ENCODE data around the gene NEK1. TPM values are rescaled to one million over a fixed set of nuclear protein-coding genes. Genes with fewer than 3 reads are reported as not detected.

NEK1 gene
- total RNA-seq, 1 donor from 2014 or later, result 13.0 TPM

DNA sequence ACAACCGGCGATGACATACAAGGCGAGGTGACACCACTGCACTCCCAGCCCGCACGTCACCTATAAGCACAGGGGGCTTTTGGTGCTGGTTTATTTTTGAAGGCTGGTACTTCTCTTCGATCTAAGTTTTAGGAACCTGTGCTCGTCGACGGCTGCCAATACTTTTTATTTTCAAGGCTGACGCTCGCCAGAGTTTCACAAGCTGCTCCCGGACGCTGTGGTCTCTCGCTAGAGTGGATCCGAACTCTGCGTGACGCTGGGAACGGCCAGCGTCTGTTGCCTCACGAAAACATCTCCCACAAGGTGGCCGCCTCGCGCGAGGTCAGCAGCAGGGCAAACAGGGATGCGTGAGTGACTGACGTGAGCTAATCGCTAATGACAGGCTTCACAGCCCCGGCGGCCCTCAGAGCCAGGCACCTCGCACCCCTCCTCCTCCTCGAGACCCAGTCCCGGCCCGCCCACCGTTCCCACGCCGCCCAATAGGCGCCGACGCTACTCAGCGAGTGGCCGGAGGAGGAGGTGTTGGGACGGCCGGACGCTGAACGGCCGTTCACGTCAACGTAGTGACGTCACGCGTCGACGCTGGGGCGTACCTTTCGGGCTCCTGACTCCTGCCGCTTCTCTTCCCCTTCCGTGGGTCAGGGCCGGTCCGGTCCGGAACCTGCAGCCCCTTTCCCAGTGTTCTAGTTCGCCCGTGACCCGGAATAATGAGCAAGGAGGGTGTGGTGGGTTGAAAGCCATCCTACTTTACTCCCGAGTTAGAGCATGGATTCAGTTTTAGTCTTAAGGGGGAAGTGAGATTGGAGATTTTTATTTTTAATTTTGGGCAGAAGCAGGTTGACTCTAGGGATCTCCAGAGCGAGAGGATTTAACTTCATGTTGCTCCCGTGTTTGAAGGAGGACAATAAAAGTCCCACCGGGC, 7.8 kb upstream of the NEK1 start, which contains the start of gene CLCN3:
Gene CLCN3, plus strand, starts transcription at position 621 of the 922 bp plus-strand sequence. CDS start 15,351 bp downstream, outside the sequence.
- peak; percentile 29 for FAIRE-seq

DNA sequence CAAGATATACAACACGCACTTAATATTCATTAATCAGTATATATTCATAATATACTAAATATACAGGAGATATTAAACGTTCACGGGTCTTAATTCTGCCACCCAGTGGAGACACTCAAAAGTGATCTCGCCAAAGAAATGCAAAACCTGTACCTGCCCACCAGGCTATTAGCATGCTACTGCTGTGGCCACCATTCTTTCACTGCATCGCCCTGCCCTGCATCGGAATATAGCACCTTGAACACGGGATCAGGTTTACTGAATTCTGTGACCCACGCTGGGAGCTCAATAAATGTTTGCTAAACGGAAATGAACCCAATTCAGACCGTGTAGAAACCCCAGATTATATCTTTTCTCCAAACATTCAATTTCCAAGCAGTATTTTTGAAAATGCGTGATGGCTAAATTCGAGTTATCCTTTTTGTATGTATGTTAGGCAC, 7.2 kb upstream of the NEK1 start:
- Histone ChIP-seq H3K36me3 (ENCODE audit: insufficient read depth, low read length) (no peaks in the 10 kb centered on the region), H2AFZ (ENCODE audit: low read depth, low read length) (peak overlapping the region; percentile 98), H4K20me1 (ENCODE audit: insufficient read depth, low read length) (peaks cover 26% of the 10 kb centered on the region), H3K9ac (ENCODE audit: low read length) (peak overlapping the region; percentile 93), H3K27ac (ENCODE audit: low read depth, low read length) (peak overlapping the region; percentile 91), H3K4me1 (ENCODE audit: insufficient read depth, low read length) (peaks cover 22% of the 10 kb centered on the region), H3K27me3 (ENCODE audit: insufficient read depth, low read length) (no peaks in the 10 kb centered on the region), H3K9me3 (ENCODE audit: insufficient read depth, low read depth, low read length) (no peaks in the 10 kb centered on the region), H3K4me2 (ENCODE audit: low read length) (peak overlapping the region; percentile 98), H3K4me3 (ENCODE audit: insufficient read depth, low read depth, low read length) (peak overlapping the region; percentile 88), H3K79me2 (ENCODE audit: insufficient read depth, low read length) (peaks cover 41% of the 10 kb centered on the region)
- Mint-ChIP-seq H3K36me3 (ENCODE audit: low read depth, unreplicated experiment) (no peaks in the 10 kb centered on the region), H3K9me3 (ENCODE audit: unreplicated experiment) (no peaks in the 10 kb centered on the region), H3K27me3 (ENCODE audit: low read depth, unreplicated experiment) (no peaks in the 10 kb centered on the region), H3K4me3 (ENCODE audit: unreplicated experiment) (peak overlapping the region; percentile 100), H3K27ac (ENCODE audit: unreplicated experiment) (peak overlapping the region; percentile 100), H3K4me1 (ENCODE audit: low read depth, unreplicated experiment) (peaks cover 21% of the 10 kb centered on the region)
- peak; percentile 73 for TF ChIP-seq CTCF (IDR thresholded peaks at IDR 0.05; ENCODE audit: insufficient read depth, low read depth, low read length)
- no peak for TF ChIP-seq EZH2 (IDR thresholded peaks at IDR 0.05; ENCODE audit: insufficient read depth, low read length)
- FAIRE-seq, result no peak
- peak; percentile 35 for DNase-seq (ENCODE audit: low read depth)

More for the DNA sequence above, 7.8 kb upstream of the NEK1 start, which contains the start of gene CLCN3:
- Mint-ChIP-seq H3K4me1 (ENCODE audit: low read depth, unreplicated experiment) (peaks cover 21% of the 10 kb centered on the region), H3K27me3 (ENCODE audit: low read depth, unreplicated experiment) (no peaks in the 10 kb centered on the region), H3K9me3 (ENCODE audit: unreplicated experiment) (no peaks in the 10 kb centered on the region), H3K36me3 (ENCODE audit: low read depth, unreplicated experiment) (no peaks in the 10 kb centered on the region), H3K27ac (ENCODE audit: unreplicated experiment) (peak within 1 kb of the TSS; percentile 100), H3K4me3 (ENCODE audit: unreplicated experiment) (peak within 1 kb of the TSS; percentile 100)
- peaks cover 47% of the 10 kb centered on the region for H3K79me2 ChIP-seq (ENCODE audit: insufficient read depth, low read length)
- TF ChIP-seq EZH2 (IDR thresholded peaks at IDR 0.05; ENCODE audit: insufficient read depth, low read length) (no peak), CTCF (IDR thresholded peaks at IDR 0.05; ENCODE audit: insufficient read depth, low read depth, low read length) (no peak)
- H3K9me3 ChIP-seq (ENCODE audit: insufficient read depth, low read depth, low read length), result no peaks in the 10 kb centered on the region
- H3K27me3 ChIP-seq (ENCODE audit: insufficient read depth, low read length), result no peaks in the 10 kb centered on the region
- H3K27ac ChIP-seq (ENCODE audit: low read depth, low read length), result peak within 1 kb of the TSS; percentile 91
- DNase-seq (ENCODE audit: low read depth), result peak; percentile 89
- peak within 1 kb of the TSS; percentile 88 for H3K4me3 ChIP-seq (ENCODE audit: insufficient read depth, low read depth, low read length)
- H3K4me2 ChIP-seq (ENCODE audit: low read length), result peak within 1 kb of the TSS; percentile 98
- H3K9ac ChIP-seq (ENCODE audit: low read length), result peak within 1 kb of the TSS; percentile 93
- peaks cover 31% of the 10 kb centered on the region for H4K20me1 ChIP-seq (ENCODE audit: insufficient read depth, low read length)
- H3K4me1 ChIP-seq (ENCODE audit: insufficient read depth, low read length), result peaks cover 22% of the 10 kb centered on the region
- H3K36me3 ChIP-seq (ENCODE audit: insufficient read depth, low read length), result no peaks in the 10 kb centered on the region
- peak within 1 kb of the TSS; percentile 98 for H2AFZ ChIP-seq (ENCODE audit: low read depth, low read length)

All from astrocyte (in vitro differentiated cells and primary cell).